CD14-positive monocyte (primary cell): ENCODE measurements around the gene CTTNBP2. TPM values are rescaled to one million over a fixed set of nuclear protein-coding genes. Genes with fewer than 3 reads are reported as not detected.

Source experiments
- DNase-seq, 3 donors: peaks; one replicate each; pipeline ENCODE4 v3.0.0-alpha.2; 2011 to 2022
- H2AFZ ChIP-seq: 2 replicates; pipeline ENCODE4 v1.6.0; 2012; ENCODE audit warnings: mild to moderate bottlenecking, low read depth, low read length, inconsistent platforms; ENCODE audit not compliant: insufficient read depth, poor library complexity, severe bottlenecking
- H3K27ac ChIP-seq, 2 donors: 1 replicate in 1 of 2; 2 replicates in 1 of 2; pipeline ENCODE4 v1.5.1; 2012 to 2013; ENCODE audit warnings: low read length in 2 of 2, control low read depth in 1 of 2, inconsistent platforms in 1 of 2, low read depth in 1 of 2, mild to moderate bottlenecking in 1 of 2
- H3K27me3 ChIP-seq, 2 donors: one replicate each; pipeline versions ENCODE4 v1.6.0 to v1.6.1; 2011 to 2013; ENCODE audit warnings: low read length in 2 of 2; ENCODE audit not compliant: control insufficient read depth in 2 of 2, insufficient read depth in 2 of 2
- H3K36me3 ChIP-seq, 2 donors: replicated peaks in 1 of 2; 1 replicate in 1 of 2; 2 replicates in 1 of 2; pipeline versions ENCODE4 v1.5.1 to v1.6.1; 2012 to 2013; ENCODE audit warnings: low read length in 2 of 2, control low read depth in 1 of 2, inconsistent platforms in 1 of 2, mild to moderate bottlenecking in 1 of 2; ENCODE audit not compliant: insufficient read depth in 2 of 2, control insufficient read depth in 1 of 2
- H3K4me1 ChIP-seq, 2 donors: 1 replicate in 1 of 2; 2 replicates in 1 of 2; pipeline versions ENCODE4 v1.5.1 to v1.6.1; 2012 to 2013; ENCODE audit warnings: low read length in 2 of 2, control low read depth in 1 of 2, inconsistent platforms in 1 of 2, mild to moderate bottlenecking in 1 of 2, moderate library complexity in 1 of 2; ENCODE audit not compliant: insufficient read depth in 2 of 2, control insufficient read depth in 1 of 2
- H3K4me2 ChIP-seq: replicated peaks from 2 replicates; pipeline ENCODE3; 2012; ENCODE audit warnings: low read length, moderate library complexity, mild to moderate bottlenecking; ENCODE audit not compliant: poor library complexity, severe bottlenecking; ENCODE audit errors: extremely low read depth
- H3K4me3 ChIP-seq, 3 experiments: fragments of 200-600 bp in 1 of 3; sonication (generic) in 1 of 3; replicated peaks in 1 of 3; 1 replicate in 2 of 3; 2 replicates in 1 of 3; pipeline ENCODE4 v1.5.1; 2011 to 2013; ENCODE audit warnings: low read length in 3 of 3, mild to moderate bottlenecking in 3 of 3, control low read depth in 2 of 3, low read depth in 2 of 3, inconsistent platforms in 1 of 3, moderate library complexity in 1 of 3
- H3K79me2 ChIP-seq: 2 replicates; pipeline ENCODE4 v1.6.0; 2012; ENCODE audit warnings: mild to moderate bottlenecking, control low read depth, inconsistent platforms, low read length, moderate library complexity; ENCODE audit not compliant: insufficient read depth
- H3K9ac ChIP-seq: 2 replicates; pipeline ENCODE4 v1.6.0; 2017; ENCODE audit warnings: low read length, mild to moderate bottlenecking; ENCODE audit not compliant: insufficient read depth, poor library complexity, severe bottlenecking
- H3K9me3 ChIP-seq, 2 donors: replicated peaks in 1 of 2; 1 replicate in 1 of 2; 2 replicates in 1 of 2; pipeline versions ENCODE4 v1.5.1 to v1.6.1; 2012 to 2013; ENCODE audit warnings: low read length in 2 of 2, control low read depth in 1 of 2; ENCODE audit not compliant: control insufficient read depth in 1 of 2, insufficient read depth in 1 of 2
- H4K20me1 ChIP-seq: 2 replicates; pipeline ENCODE4 v1.6.0; 2012; ENCODE audit warnings: mild to moderate bottlenecking, low read length, control low read depth, moderate library complexity; ENCODE audit not compliant: insufficient read depth
- H3K27ac Mint-ChIP-seq, 7 donors: one replicate each; pipeline ENCODE4 v1.8.0; 2020; ENCODE audit warnings: mild to moderate bottlenecking in 7 of 7, mixed read lengths in 7 of 7, moderate library complexity in 6 of 7, inconsistent platforms in 2 of 7
- H3K27me3 Mint-ChIP-seq, 3 donors: one replicate each; pipeline ENCODE4 v1.8.0; 2021 to 2022; ENCODE audit warnings: low read depth in 3 of 3, mild to moderate bottlenecking in 3 of 3, mixed read lengths in 3 of 3, moderate library complexity in 3 of 3, inconsistent platforms in 1 of 3
- H3K36me3 Mint-ChIP-seq, 2 donors: one replicate each; pipeline ENCODE4 v1.8.0; 2020; ENCODE audit warnings: mixed read lengths in 2 of 2, inconsistent platforms in 1 of 2, mild to moderate bottlenecking in 1 of 2
- H3K4me1 Mint-ChIP-seq: one replicate; pipeline ENCODE4 v1.8.0; 2020; ENCODE audit warnings: mild to moderate bottlenecking, mixed read lengths
- H3K4me3 Mint-ChIP-seq, 2 donors: one replicate each; pipeline ENCODE4 v1.8.0; 2020; ENCODE audit warnings: mild to moderate bottlenecking in 2 of 2, mixed read lengths in 2 of 2, moderate library complexity in 1 of 2
- H3K9me3 Mint-ChIP-seq, 7 donors: one replicate each; pipeline ENCODE4 v1.8.0; 2020 to 2022; ENCODE audit warnings: mixed read lengths in 7 of 7, mild to moderate bottlenecking in 6 of 7, moderate library complexity in 6 of 7, inconsistent platforms in 2 of 7
- WGBS: methylation state at CpG from one replicate; pipeline ENCODE4 v1.1.5; 2013; ENCODE audit warnings: missing lambda C conversion rate; ENCODE audit not compliant: insufficient coverage; 5-methylcytosine and 5-hydroxymethylcytosine counted together
- intact Hi-C, 2 donors: fragments of 100-400 bp; cut with micrococcal nuclease; formaldehyde crosslinking; loops; one replicate each; pipeline versions ENCODE4 v1.15.0 to v1.15.1; 2023
- polyA plus RNA-seq, 3 donors: library from polyadenylated mRNA; depleted of rRNA in 1 of 3; unstranded in 2 of 3; stranded (reverse) in 1 of 3; fragments of 300-500 nt in 2 of 3; fragments of >200 nt in 1 of 3; fragmentation: Illumina TruSeq in 2 of 3; gene quantifications; 1 replicate in 2 of 3; 2 replicates in 1 of 3; pipeline ENCODE4 v1.2.3, GENCODE V29; 2012 to 2021
- TF ChIP-seq, protein P1 (sequence below): fragments of 200-600 bp; IDR thresholded peaks from one replicate; pipeline ENCODE4 v1.8.0; 2022; ENCODE audit warnings: antibody characterized with exemption, mild to moderate bottlenecking

Gene CTTNBP2
- polyA plus RNA-seq, 3 donors, result 0.38 to 1.4 TPM; not detected in 1

DNA sequence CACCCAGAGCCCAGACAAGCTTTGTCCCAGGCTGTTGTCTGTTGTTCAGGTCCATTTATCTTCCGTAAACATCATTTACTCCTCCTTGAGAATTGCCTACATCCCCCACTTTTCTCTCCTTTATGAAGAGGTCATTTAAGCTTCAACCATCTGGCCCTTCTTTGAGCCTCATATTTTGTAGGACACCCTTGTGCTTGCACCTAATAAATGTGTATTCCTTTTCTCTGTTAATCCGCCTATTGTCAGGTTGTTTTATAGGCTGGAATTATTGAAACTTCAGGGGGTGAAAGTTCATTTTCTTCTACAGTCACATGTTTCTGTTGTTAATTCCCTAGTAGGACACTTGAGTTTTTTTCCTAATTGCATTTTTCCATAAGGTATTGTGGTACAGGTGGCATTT is 19.6 kb upstream of the CTTNBP2 start:
- DNase-seq, result no peak
- Mint-ChIP-seq H3K27me3 (peaks cover 0 to 6% (median 3%) of the 10 kb centered on the region in 3 donors), H3K4me3 (no peak overlapping the region), H3K27ac (no peak overlapping the region), H3K4me1 (no peaks in the 10 kb centered on the region), H3K9me3 (peaks cover 0 to 2% (median 0%) of the 10 kb centered on the region in 7 donors), H3K36me3 (no peaks in the 10 kb centered on the region)
- Histone ChIP-seq H3K27ac (no peak overlapping the region), H3K4me1 (no peaks in the 10 kb centered on the region), H2AFZ (no peak overlapping the region), H3K79me2 (no peaks in the 10 kb centered on the region), H3K36me3 (no peaks in the 10 kb centered on the region), H3K9ac (no peak overlapping the region), H3K9me3 (no peaks in the 10 kb centered on the region), H3K4me3 (no peak overlapping the region), H3K27me3 (peaks cover 0 to 3% of the 10 kb centered on the region in 2 donors), H3K4me2 (no peak overlapping the region), H4K20me1 (no peaks in the 10 kb centered on the region)
- intact Hi-C loops, result no loop called here
- 80% methylated on average over 1 of the region's 2 CpGs for WGBS
- TF ChIP-seq, protein P1, sequence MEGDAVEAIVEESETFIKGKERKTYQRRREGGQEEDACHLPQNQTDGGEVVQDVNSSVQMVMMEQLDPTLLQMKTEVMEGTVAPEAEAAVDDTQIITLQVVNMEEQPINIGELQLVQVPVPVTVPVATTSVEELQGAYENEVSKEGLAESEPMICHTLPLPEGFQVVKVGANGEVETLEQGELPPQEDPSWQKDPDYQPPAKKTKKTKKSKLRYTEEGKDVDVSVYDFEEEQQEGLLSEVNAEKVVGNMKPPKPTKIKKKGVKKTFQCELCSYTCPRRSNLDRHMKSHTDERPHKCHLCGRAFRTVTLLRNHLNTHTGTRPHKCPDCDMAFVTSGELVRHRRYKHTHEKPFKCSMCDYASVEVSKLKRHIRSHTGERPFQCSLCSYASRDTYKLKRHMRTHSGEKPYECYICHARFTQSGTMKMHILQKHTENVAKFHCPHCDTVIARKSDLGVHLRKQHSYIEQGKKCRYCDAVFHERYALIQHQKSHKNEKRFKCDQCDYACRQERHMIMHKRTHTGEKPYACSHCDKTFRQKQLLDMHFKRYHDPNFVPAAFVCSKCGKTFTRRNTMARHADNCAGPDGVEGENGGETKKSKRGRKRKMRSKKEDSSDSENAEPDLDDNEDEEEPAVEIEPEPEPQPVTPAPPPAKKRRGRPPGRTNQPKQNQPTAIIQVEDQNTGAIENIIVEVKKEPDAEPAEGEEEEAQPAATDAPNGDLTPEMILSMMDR, result no peak

DNA sequence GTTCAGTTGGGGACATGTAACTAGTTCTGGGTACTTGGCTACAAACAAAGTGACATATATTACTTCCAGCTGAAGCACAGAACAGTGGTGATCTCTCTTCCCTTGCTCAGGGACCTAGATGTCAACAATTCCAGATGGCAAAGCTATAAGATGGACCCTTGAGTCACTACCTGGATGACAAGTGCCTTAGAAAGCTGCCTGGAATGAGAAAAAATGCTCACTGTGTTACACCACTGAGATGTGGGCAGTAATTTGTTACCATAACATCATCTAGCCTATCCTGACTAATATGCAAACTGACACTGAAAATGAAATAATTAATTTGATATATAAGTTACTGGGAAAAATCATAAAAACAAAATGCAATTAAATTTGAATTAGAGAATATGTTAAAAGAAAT is 16.4 kb upstream of the CTTNBP2 start:
- no peak overlapping the region for H3K27ac ChIP-seq
- H4K20me1 ChIP-seq, result no peaks in the 10 kb centered on the region
- H3K79me2 ChIP-seq, result no peaks in the 10 kb centered on the region
- Mint-ChIP-seq H3K27me3 (peaks cover 0 to 4% (median 1%) of the 10 kb centered on the region in 3 donors), H3K4me1 (no peaks in the 10 kb centered on the region), H3K4me3 (no peak overlapping the region), H3K27ac (no peak overlapping the region), H3K9me3 (peaks cover 0 to under 1% (median 0%) of the 10 kb centered on the region in 7 donors), H3K36me3 (no peaks in the 10 kb centered on the region)
- intact Hi-C loops, result no loop called here
- no peak overlapping the region for H3K4me3 ChIP-seq
- H3K4me2 ChIP-seq, result no peak overlapping the region
- H2AFZ ChIP-seq, result no peak overlapping the region
- no peak for DNase-seq
- H3K27me3 ChIP-seq, result no peaks in the 10 kb centered on the region
- no peaks in the 10 kb centered on the region for H3K36me3 ChIP-seq
- H3K4me1 ChIP-seq, result no peaks in the 10 kb centered on the region
- no peak overlapping the region for H3K9ac ChIP-seq
- H3K9me3 ChIP-seq, result no peaks in the 10 kb centered on the region
- TF ChIP-seq, protein P1, result no peak
